Thyroid gland (tissue), 4 donors: ENCODE measurements around the gene WDR37.

Experiments used
- CTCF ChIP-seq, 6 experiments: fragments of 200-600 bp in 3 of 6; fragments of 450-650 bp in 3 of 6; sonication (generic) in 3 of 6; IDR thresholded peaks; one replicate each; pipeline ENCODE4 v1.5.1; 2016 to 2019; ENCODE audit warnings: antibody characterized with exemption in 6 of 6, mild to moderate bottlenecking in 2 of 6, inconsistent platforms in 1 of 6, moderate library complexity in 1 of 6
- POLR2A ChIP-seq, 2 donors: fragments of 450-650 bp; IDR thresholded peaks; one replicate each; pipeline ENCODE4 v1.6.1; 2017; ENCODE audit warnings: antibody characterized with exemption in 2 of 2, mild to moderate bottlenecking in 2 of 2, moderate library complexity in 1 of 2

- TF ChIP-seq CTCF (IDR thresholded peaks at IDR 0.05) (no peak), POLR2A (IDR thresholded peaks at IDR 0.05) (no peak)
These were observed 103.2 kb downstream of the WDR37 start for GRCh38 chr10:1159131-1160061.
